Hematopoietic multipotent progenitor cell treated with erythropoietin and hydrocortisone succinate and interleukin-3 and kit ligand, for 8 days (in vitro differentiated cells): ENCODE measurements around the gene LZTR1.
"Not testable (repeated sequence)": the region's sequence is repeated elsewhere in the genome, so short reads cannot be mapped to it uniquely, and the experiment has no call there.

Experiments used
- DNase-seq: peaks from one replicate; pipeline ENCODE4 v3.0.0-alpha.2; 2015

LZTR1 gene

DNA sequence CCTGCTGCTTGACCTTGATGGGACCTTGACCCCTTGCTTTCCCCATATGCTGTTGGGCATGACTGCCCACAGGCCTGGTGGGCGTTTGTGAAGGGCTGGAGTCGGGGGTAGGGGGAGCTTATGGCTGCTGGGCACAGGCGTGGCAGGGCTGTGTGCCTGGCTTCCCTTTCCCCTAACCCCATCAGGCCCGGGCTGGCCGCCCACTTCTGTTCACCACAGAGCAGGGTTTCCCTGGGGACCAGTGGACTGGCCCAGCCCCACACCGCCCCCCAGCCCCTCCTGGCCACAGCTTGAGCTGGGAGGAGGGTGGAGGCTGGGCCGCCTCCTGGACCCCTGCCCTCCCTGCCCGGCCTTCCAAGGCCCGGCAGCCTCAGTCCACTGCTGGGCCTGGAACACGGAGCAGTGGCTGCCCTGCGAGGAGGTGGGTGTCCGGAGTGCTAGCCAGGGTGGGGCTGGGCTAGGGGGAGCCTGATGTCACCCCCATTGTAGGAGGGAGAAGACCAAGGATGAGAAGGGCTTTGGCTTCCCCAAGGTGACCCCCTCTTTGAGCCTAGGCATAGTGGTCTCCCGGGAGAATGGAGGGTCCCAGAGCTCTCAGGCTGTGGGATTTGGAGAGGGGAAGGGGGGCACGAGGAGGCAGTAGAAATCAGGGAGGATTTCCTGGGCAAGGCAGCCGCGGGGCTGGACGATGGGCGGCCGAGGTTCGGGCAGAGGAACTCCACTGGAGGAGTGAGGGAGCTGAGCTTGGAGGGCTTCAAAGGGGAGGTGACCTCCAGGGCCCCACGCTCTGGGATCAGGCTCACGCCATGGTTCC is 15.0 kb upstream of the LZTR1 start, which contains the start of gene AIFM3:
Gene AIFM3 (plus strand): TSS at position 373 of the 814 bp plus-strand sequence. CDS start 690 bp downstream, outside the sequence.
- DNase-seq, result no peak

GRCh38 chr22:20967697-20968211 is 14.3 kb upstream of the LZTR1 start:
- DNase-seq, result no peak

DNA sequence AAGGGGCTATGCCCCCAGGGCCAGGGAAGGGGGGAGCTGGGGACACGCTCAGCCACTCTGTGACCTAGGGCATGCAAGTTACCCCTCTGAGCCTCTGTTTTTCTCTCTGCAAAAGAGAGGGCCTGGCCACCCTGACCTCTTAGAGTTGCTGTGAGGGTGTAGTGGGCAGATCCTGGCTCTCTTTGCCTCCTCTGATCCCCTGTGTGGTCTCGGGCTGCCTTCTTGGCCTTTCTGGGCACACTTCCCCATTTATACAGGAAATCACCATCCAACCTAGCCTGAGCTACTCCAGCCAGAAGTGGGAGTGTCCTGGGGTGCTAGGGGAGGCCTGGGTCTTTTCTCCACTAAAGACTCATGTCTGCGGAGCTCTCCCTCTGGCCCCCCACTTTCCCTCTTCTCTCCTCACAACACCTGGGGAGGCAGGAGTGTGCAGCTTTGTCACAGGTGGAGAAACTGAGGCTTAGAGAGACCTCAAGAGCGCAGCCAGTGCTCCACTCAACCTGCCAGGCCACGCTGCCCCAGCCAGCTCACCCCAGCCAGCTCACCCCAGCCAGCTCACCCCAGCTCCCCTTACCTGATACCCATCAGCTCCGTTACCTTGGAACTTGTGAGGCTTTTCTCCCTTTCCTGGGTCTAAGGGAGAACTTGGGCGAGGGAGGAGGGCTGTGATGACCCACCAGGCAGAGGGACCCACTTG is 13.7 kb upstream of the LZTR1 start:
- no peak for DNase-seq

DNA sequence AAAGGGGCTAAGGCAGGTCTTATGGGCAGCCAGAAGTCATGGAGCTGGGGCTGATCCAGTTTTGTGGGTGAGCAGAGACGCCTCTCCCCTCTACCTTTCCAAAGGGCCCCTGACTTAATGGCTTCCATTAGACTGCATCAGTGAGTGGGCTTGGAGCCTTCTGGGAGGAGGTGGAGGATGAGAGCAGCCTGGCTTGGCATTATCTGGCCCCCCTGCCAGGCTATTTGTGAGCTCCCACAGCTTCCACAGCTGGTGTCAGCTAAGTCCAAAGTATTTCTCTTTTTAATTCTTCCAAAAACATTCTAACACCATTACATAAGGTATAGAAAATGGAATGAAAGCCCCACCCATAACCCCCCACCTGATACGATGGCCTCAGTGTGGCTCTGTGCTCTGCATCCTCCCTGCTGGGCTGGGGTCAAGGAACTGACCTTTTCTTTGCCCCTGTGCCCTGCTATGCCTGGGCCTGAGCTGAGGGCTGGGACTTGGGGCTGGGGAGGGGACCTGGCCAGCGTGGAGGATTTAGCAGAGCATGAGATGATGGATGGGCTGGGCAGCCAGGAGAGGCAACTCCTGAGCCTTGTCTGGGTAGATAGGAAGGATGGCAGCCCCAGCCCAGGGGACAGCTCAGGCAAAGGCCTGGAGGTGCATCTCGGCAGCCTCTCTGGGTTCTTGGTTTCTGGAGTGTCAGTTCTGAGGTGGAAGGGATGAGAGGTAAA is 11.0 kb upstream of the LZTR1 start:
- DNase-seq, result no peak

DNA sequence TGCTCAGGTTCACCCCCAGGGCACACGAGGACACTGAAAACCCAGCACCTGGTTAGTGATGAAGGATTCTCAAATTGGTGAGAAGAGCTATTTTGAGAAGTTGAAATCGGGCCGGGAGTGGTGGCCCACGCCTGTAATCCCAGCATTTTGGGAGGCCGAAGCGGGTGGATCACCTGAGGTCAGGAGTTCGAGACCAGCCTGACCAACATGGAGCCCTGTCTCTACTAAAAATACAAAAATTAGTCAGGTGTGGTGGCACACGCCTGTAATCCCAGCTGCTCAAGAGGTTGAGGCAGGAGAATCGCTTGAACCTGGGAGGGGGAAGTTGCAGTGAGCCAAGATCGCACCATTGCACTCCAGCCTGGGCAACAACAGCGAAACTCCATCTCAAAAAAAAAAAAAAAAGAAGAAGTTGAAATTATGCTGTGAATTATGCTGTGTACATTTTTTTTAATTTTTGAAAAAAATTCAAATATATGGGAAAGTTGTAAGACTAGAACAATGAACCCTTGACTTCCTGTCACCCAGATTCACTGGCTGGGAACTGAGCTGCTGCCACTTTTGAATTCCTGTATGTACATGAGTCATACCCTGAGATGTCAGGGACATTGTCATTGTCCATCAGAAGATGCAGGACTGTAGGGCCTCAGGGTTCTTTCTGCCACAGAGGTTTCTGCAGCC is 9.9 kb upstream of the LZTR1 start:
- not testable (repeated sequence) for DNase-seq

- DNase-seq, result no peak
Observed at GRCh38 chr22:20972933-20973577, 9.0 kb upstream of the LZTR1 start.

- DNase-seq, result no peak
Observed at GRCh38 chr22:20973634-20974286, 8.3 kb upstream of the LZTR1 start.

- DNase-seq, result no peak
Observed at GRCh38 chr22:20974336-20974955, 7.7 kb upstream of the LZTR1 start.

GRCh38 chr22:20975541-20976290 is 6.4 kb upstream of the LZTR1 start:
- no peak for DNase-seq

GRCh38 chr22:20976291-20976877 is 5.7 kb upstream of the LZTR1 start:
- DNase-seq, result no peak

GRCh38 chr22:20977019-20977418 is 5.1 kb upstream of the LZTR1 start:
- no peak for DNase-seq

- DNase-seq, result no peak
Observed at GRCh38 chr22:20977516-20978170, 4.5 kb upstream of the LZTR1 start.

GRCh38 chr22:20978419-20978818 is 3.7 kb upstream of the LZTR1 start:
- no peak for DNase-seq

DNA sequence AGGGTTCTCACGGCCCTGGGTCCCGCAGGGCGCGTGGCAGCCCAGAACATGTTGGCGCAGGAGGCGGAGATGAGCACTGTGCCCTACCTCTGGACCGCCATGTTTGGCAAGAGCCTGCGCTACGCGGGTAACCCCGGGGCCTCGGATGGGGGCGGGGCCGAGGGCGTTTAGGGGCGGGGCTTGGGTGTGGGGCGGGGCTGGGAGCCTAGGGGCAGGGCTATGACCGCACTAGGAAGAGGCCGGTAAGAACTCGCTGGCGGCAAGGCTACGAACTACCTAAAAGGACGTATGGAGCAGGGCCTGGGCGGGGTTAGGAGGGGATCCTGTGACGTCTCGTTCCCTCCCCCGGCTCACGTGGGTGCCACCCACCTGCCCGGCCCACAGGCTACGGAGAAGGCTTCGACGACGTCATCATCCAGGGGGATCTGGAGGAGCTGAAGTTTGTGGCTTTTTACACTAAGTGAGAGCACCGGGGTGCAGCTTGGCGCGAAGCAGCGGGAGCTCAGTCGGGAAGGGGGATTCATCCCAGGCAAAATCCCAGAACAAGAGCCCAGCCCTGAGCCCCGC is 2.8 kb upstream of the LZTR1 start:
- DNase-seq, result peak; percentile 92

DNA sequence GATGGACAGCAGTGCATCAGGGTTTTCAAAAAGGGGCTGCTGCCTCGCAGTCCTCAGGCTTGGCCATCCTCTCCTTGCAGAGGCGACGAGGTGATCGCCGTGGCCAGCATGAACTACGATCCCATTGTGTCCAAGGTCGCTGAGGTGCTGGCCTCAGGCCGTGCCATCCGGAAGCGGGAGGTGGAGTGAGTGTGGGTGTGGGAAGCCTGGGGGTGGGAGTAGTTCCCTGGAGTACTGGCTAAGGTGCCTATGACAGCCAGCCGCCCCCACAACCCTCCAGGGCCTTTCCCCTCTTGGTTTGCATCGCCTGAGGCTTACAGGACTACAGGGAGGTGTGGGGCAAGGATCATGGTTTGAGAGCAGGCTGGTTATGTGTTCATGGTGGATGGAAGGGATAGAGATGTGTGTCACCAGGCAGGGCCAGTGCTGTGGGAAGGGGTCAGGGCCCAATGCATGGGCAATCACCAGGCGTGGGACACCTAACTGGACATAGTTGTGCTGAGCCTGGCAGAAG is 2.1 kb upstream of the LZTR1 start:
- DNase-seq, result no peak

GRCh38 chr22:20980523-20980922 is 1.6 kb upstream of the LZTR1 start:
- DNase-seq, result no peak

DNA sequence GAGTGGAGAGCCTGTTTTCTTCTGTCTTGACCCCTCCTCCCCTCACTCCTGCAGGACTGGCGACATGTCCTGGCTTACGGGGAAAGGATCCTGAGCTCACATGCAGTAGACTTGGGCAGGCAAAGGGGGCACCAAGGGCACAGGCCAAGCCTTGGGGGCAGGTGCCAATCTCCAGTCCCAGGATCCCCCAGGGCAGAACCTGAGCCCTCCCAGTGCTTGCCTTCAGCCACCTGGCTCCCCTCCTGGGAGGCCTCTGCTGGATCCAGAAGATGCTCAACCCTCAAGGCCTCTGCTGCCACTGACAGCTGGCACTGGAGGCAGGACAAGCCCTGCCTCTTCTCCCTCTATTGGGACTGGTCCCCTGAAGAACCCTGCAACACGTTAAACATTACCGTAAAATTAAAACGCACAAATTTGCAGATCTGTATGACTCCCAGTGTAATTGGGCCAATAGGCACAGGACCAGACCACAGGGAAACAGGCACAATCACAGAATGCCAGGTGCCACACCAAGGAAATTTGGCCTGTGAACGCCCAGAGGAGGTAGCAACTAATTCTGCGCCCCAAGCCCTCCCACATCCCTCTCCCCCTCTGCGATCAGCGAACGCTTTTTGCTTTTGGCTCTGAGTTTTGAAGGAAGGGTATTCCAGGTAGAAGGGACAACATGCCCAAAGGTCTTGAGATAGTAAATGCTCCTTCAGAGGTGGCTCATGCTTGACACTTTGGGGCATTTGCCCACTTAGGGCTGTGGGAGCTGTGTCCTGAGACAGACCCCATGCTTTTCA is 967 bp upstream of the LZTR1 start:
- no peak for DNase-seq

GRCh38 chr22:20982563-20982882 is 426 bp downstream of the LZTR1 start:
- DNase-seq, result no peak
